Measurements from ENCODE around the gene NKX2-4.

The NKX2-4 gene

DNA sequence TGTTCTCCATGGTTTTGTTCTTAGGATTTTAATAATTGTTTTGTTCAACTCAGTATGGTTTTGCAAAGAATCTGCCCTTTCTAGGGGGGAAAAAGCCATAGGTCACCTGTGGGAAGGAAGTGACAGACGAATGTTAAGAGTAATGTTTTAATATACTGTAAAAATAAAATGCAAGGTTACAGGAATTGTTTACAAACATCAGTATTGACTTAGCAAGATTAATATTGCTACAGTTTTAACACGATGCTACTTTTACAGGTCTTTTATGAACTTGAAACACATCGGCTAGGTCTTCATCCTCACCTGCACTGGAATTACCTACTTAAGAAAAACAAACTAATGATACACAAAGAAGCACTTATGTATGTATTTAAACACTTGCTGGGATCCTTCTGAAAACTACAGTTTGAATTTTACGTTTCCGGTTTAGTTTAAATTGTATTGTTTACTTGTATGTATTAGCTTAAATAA lies 1.7 kb upstream of the NKX2-4 start:
- TF ChIP-seq, protein P1, sequence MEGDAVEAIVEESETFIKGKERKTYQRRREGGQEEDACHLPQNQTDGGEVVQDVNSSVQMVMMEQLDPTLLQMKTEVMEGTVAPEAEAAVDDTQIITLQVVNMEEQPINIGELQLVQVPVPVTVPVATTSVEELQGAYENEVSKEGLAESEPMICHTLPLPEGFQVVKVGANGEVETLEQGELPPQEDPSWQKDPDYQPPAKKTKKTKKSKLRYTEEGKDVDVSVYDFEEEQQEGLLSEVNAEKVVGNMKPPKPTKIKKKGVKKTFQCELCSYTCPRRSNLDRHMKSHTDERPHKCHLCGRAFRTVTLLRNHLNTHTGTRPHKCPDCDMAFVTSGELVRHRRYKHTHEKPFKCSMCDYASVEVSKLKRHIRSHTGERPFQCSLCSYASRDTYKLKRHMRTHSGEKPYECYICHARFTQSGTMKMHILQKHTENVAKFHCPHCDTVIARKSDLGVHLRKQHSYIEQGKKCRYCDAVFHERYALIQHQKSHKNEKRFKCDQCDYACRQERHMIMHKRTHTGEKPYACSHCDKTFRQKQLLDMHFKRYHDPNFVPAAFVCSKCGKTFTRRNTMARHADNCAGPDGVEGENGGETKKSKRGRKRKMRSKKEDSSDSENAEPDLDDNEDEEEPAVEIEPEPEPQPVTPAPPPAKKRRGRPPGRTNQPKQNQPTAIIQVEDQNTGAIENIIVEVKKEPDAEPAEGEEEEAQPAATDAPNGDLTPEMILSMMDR (IDR thresholded peaks at IDR 0.05; ENCODE audit: low read depth, low read length, missing control alignments), result no peak
- H3K4me3 ChIP-seq (ENCODE audit: low read depth, low read length), result no peak overlapping the region
- no peak for DNase-seq (ENCODE audit: low read depth)
- in situ Hi-C loops (cut with HindIII; ENCODE audit: low sequenced_read_pairs), result no loop called here

DNA sequence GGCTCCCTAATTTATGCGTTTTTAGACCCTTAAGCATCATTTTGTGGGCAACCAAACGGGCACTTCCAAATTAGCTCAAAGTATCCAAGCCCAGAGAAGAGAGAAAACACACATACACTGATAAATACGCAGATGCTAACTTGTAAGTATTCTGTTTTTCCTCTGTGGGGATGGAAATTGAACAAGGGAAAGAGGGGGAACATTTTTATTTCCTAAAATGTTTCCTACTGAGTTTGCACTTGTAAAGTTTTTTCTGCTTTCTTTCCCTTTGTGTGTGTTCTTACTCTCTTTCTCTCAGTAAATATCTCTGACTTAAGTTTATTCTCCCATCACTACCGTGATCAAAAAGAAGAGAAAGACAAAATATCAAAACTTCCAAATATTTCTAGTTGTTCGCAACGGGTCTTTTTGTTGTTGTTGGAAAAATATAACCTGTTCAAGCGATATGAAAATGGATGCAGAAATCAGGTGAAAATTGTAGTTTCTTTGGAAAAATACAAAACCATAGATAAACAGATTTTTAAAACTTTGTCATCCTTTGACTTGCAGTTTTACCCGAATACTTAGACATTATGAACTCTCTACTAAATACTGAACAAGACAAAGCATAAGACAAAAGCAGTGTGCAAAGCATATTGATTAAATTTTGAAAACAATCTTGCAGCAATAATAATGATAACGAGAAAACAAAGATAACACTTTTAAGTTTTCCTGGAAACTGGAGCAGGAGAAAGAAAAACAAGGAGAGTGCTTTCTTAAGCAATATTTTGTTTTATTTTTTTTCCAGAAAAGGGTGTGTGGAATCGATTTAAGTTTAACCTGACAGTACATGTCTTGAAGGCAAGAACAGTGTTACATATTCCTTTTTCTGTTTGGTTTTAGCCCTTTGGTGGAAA lies 1.0 kb upstream of the NKX2-4 start:
- in situ Hi-C loops (cut with HindIII; ENCODE audit: low sequenced_read_pairs), result no loop called here
- TF ChIP-seq, protein P1 (IDR thresholded peaks at IDR 0.05; ENCODE audit: low read depth, low read length, missing control alignments), result no peak
- no peak for DNase-seq (ENCODE audit: low read depth)
- H3K4me3 ChIP-seq (ENCODE audit: low read depth, low read length), result no peak overlapping the region

DNA sequence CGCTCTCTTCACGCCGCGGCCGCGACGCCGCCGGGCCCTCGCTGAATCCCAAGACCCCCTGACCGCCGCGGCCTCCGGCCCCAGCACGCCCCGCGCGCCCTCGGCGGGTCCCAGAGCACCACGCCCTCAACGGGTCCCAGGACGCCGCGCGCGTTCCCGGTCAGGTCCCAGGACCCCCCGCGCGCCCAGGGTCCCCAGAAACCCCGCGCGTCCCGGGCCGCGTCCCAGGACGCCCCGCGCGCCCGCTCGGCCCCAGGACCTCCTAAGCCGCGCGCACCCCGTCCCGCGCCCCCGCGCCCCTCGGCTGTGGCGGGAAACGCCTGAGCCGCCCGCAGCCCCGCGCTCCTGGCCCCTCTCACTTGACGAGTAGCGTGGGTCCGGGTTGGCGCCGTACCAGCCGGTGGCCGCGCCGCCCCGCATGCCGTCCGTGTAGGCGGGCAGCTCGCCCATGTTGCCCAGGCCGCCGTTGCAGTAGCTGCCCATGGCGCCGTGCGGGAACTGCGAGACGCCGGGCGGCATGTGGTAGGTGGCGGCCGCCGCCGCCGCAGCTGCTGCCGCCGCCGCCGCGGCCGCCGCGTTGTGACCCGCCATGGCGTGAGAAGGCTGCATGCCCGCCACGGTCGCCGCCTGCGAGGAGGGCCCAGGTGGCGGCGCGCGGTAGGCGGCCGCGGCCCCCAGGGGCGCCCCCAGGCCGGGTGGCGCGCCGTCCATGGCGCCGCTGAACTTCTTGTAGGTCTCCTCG lies 556 bp downstream of the NKX2-4 start:
- H3K4me3 ChIP-seq (ENCODE audit: low read depth, low read length), result no peak overlapping the region
- TF ChIP-seq, protein P1 (IDR thresholded peaks at IDR 0.05; ENCODE audit: low read depth, low read length, missing control alignments), result no peak
- in situ Hi-C loops (cut with HindIII; ENCODE audit: low sequenced_read_pairs), result no loop called here
- no peak for DNase-seq (ENCODE audit: low read depth)

DNA sequence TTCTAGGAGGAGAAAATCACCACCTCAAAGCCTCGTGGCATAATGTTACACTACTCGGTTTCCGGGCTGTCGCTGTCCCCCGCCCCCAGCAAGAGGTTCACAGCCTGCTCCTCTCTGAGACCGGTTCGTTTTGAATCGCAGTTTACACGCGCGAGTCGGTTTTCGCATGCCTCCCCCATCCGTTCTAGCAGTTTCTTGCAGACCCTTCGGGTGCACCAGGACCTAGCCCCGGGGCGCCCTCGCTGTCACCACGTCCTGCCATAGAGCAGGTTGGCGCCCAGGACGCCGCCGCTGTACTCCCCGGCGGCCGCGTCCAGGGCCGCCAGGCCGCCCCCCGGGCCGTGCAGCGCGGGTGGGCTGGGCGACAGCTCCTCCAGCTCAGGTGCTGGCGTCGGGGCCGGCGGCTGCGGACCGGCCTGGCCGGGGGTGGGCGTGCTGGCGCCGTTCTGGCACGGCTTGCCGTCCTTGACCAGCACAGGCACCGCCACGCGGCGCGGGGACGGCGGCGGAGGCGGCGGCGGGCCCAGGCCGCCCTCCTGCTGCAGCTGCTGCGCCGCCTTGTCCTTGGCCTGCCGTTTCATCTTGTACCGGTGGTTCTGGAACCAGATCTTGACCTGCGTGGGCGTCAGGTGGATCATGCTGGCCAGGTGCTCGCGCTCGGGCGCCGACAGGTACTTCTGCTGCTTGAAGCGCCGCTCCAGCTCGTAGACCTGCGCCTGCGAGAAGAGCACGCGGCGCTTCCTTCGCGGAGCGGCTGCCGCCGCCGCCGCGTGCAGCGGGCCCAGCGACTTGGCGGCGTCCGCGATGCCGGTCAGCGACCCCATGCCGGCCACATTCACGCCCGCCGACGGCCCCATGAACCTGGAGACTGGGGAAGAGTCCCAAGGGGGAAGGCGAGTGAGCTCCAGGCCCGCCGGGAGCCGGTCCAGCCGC lies 1.4 kb downstream of the NKX2-4 start:
- H3K4me3 ChIP-seq (ENCODE audit: low read depth, low read length), result no peak overlapping the region
- in situ Hi-C loops (cut with HindIII; ENCODE audit: low sequenced_read_pairs), result no loop called here
- no peak for DNase-seq (ENCODE audit: low read depth)
- TF ChIP-seq, protein P1 (IDR thresholded peaks at IDR 0.05; ENCODE audit: low read depth, low read length, missing control alignments), result no peak

DNA sequence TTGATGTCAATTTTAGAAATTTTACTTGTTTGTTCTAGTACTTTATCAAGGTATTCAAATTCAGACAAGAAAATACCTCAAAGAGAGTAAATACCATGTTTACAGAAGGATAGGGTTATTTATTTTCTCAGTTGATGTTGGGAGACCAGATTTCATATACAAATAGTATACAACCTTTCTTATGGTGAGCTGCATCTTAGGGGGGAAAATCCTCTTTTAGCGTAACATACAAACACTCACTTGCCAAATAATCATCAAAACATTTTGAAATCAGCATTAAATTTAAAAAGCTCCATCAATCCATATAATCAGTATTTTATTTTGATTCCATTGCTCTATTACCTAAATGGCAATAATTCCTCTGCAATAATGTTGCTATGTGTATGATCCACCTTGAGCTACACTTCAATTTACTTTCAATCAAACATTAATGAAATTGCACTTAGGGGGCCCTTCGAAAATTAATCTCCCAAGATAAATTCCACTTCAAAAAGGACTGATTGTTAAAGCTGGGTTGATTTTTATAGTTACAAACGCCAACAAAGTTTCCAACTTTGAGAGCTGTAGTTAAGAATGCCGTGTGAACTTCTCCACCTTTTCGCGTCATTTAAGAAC lies 2.2 kb downstream of the NKX2-4 start:
- no peak overlapping the region for H3K4me3 ChIP-seq (ENCODE audit: low read depth, low read length)

More for the DNA sequence above, 2.2 kb downstream of the NKX2-4 start:
- DNase-seq (ENCODE audit: low read depth), result no peak
- in situ Hi-C loops (cut with HindIII; ENCODE audit: low sequenced_read_pairs), result no loop called here
- TF ChIP-seq, protein P1 (IDR thresholded peaks at IDR 0.05; ENCODE audit: low read depth, low read length, missing control alignments), result no peak

Measured in astrocyte of the cerebellum (primary cell).